NT2/D1 (cell line): ENCODE measurements around the gene UCHL1.

Source experiments
- YY1 ChIP-seq: IDR thresholded peaks from 2 replicates; pipeline ENCODE4 v1.6.1; 2011; ENCODE audit not compliant: insufficient read length, insufficient read depth
- ZNF274 ChIP-seq: IDR thresholded peaks from 2 replicates; pipeline ENCODE4 v1.6.1; 2011; ENCODE audit warnings: mild to moderate bottlenecking, low read depth, low read length

DNA sequence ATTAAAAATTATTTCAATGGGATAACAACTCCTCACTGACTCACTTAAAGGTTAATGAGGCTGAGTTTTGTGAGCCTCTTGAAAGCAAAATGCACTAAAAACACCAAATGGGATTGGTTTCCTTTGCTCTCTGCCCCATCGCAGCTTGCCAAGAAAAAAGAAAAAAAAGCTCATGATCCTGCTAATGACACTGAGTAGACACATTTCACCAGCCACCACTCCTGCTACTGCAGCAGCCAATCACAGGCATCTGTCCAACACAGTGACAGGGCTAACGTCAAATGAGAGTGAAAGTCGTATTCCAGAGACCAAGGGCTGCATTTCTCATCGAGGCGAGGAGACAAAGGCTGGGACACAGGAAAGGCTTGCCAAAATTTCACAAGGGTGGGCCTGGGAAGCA is 47.5 kb upstream of the UCHL1 start:
- TF ChIP-seq ZNF274, result no peak
- no peak for TF ChIP-seq YY1
